Stimulated activated CD8-positive, alpha-beta memory T cell treated with anti-CD3 and anti-CD28 coated beads, Interleukin-7, amount 100 ng/mL, for 4 hours (primary cell): ENCODE measurements around the gene FOXF1.
A peak's percentile ranks its signal among the peaks of the same experiment; 100 is the strongest.

ENCODE experiments used
- DNase-seq, 2 donors: peaks; one replicate each; pipeline ENCODE4 v3.0.0-alpha.2; 2020; ENCODE audit warnings: low read depth in 2 of 2

Gene FOXF1

DNA sequence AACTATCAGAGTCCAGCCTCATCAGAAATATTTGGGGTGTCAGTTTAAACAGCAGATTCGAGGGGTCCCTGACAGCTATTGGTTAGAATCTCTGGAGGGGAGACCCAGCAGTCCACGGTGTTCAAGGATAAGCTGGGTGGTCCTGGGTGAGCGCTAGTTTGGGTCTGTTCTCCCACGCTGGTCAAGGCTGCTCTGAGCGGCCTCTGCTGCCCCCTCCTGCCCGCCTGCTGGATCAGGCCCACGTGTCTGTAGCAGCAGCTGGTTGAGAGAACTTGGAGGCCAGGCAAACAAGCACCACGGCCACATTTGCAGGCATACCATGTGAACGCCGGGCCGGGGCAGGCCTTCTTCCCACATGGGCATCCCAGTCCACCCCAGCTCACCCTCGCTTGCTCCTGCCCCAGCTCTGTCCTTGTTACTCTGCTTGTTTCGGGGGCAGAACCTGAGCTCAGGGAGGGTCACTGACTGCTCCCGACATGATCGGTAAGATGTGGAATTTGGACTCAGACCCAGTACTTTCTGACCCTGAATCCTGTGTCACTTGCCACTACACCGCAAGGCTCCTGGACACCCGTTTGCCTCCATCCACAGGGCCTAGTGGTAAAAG, 7.4 kb downstream of the FOXF1 start:
- DNase-seq, result no peak

DNA sequence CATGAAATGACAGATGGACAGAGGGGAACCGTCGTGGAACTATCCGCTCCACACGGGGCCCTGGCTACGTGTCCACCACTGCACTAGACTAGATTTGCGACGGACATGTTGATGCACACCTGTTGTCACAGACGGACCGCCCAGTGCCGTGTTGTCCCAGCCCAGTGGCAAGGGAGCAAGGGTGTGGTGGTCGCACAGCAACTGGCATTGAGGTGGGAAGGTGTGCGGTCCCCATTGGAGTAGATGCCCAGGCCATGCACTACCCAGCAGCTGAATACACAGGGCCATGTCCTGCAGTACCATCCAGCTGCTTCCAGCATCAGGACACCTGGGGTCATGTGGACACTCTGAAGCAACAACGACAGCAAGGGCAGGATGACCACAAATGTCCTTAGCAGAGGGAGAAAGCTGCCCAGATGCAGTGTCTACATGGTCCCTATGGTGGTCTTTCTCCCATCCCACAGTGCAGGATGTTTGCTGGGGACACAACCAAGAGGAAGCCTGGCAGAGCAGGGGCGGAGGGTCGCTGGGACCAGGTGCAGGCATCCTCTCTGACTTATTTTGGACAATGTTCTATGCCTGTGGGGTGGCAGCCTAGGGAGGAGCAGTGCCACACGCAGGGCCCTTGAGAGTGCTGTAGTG, 8.8 kb downstream of the FOXF1 start:
- no peak for DNase-seq

DNA sequence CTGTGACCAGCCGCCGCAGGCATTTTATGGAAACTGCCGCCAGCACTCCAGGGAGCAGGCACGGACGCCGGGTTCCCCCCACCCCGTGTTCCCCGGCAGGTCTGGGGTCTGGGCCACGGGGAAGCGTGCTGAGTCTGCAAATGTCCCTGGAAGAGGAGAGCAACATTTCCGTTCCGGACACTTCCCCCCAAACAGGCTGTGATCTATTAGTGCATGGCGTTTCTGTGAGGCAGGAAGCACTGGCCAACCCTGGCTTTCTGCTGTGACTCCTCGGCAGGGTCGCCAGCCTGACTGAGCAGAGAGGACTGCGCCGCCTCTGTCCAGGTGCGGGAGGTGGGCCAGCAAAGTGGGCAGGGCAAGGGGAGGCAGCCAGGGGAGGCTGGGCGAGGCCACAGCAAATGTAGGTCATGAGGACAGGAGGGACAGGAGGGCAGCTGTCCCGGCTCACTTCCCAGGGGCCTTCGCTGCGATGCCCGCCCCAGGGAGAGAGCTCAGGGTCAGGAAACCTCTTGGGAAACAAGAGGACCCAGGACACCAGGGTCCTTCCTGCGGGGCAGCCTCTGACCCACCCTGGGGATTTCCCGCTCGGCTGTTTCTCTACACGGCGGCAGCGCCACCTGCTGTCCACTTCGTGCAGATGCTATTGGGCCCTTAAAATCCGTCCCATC, 9.5 kb downstream of the FOXF1 start:
- DNase-seq, result peak; percentile 20 to 23

DNA sequence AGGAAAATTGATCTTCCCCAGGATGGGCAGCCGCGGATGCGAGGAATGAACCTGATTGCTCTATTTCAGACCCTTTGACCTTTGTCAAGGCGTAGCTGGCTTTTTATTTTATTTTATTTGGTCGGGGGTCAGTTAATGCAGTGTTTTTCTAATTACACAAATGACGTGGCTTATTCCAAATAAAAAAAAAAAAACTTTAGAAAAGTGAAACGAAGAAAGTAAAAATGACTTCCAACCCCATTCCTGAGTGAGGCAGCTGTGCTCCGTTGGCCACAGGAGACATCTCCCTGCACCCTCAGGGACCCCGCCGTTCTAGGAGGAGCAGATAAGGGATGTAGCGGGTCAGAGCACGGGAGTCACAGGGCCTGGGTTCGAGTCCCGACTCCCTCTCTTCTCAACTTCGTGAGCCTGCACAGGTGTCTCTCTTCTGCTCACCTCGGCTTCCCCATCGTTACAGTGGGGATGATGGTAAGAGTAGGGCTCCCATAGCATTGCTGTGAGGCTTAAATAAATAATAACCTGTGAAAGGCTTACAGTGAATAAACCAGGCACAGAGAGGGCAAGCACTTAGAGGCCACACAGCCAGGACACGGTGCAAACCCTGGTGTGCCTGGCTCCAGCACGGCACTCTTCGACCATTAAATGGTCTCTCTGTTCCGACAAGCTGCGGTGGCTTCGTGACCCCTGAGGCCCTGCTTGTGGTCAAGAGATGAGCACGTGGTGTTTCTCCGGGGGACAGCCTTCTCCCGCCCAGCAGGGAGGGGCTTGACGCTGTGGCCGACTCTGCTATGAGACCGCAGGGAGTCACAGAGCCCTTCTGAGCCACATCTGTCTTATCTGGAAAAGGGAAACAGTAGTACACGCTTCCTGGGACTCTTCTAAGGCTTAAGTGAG, 10.2 kb downstream of the FOXF1 start:
- no peak for DNase-seq

DNA sequence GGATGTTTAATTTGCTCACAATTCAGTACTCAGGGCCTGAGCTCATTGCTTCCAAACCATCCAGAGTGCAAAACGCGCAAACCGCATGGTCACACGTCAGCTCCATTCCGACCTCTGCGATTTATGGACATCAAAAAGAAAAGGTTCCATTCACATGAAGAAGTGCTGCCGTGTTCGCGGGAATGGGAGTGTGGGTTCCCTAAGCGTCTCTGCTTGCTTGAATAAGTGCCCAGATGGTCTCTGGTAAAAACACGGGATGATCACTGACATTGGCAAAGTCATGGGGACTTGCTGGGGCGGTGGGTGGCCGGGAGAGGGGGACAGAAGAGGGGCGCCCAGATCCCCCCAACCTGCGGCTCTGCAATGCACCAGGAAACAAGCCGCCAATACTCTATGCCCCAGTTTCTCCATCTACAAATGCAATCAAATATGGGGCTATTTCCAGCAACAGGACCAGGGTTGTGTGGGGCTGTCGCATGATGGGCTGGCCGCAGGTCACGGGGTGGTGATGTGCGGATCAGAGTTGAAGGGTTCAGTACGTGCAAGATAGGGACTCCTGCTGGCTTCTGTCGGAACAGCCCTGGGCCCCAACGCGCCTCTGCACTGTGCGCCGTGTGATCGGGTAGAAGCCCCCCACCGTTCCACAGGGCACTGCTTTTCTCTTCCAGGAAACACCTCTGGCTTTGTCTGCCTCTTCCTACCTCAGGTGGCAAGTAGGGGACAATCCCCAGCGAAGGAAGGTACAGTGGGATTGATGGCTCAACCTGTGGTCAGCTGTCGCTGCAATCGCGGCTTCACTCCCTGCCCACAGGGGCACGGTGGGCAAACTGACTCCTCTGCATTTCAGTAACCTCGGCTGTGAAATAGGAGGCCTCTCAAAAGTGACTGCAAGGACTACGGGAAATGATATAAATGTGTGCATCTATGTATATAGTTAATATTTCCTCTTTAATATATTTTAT, 11.2 kb downstream of the FOXF1 start:
- DNase-seq, result no peak

DNA sequence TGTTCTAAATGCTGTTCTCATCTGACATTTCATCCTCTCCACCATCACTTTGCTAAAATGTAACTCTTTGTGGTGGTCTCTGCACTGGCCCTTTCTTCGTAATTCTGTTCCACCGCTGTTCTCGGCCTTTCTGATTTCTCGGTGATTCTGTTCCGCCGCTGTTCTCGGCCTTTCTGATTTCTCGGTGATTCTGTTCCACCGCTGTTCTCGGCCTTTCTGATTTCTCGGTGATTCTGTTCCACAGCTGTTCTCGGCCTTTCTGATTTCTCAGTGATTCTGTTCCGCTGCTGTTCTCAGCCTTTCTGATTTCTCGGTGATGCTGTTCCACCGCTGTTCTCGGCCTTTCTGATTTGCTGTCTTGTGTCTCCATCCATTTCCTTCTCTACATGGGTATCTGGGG, 12.3 kb downstream of the FOXF1 start:
- no peak for DNase-seq

DNA sequence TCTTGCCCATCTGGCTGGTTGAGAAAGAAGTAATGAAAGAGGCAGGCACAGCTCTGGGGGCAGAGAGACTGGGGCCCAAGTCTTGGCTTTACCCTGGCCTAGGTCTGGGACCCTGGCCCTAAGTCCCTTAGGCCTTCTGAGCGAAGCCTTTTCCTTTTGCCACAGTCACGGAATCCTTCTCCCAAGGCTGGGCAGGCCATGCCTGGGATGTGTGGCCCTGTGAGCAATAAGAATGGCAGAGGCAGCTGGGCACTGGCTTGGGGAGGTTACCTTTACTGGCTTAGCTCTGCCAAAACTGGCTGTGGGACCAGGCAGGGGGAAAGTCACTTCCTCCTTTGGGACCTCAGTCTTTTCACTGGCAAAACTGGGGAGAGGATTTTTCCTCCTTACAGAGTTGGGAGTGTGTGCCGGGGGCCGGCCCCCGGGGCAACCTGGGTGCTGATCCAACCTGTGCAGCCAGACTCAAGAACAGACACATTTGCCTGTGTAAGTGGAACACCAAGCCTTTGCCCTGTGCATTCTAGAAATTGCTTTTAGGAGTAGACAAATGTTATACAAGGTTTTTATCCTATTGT, 12.9 kb downstream of the FOXF1 start:
- no peak for DNase-seq

DNA sequence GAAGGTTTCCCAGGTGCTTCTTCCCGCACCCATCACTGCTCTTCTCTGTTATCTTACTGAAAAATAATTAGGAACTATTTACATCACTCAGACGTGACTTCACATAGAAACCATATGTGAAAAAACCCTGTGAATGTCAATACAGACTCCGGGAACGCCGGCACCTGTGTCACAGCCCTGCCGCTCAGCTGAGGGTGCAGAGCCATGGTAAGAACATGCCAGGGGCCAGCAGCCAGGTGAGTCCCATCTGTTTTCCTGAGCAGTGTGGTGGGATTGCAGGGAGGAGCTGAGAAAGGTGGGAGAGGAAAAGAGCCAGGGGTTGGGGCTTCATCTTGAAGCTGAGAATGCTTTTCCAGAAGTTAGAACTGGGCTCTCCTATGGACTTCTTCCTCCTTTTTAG, 13.7 kb downstream of the FOXF1 start:
- no peak for DNase-seq

DNA sequence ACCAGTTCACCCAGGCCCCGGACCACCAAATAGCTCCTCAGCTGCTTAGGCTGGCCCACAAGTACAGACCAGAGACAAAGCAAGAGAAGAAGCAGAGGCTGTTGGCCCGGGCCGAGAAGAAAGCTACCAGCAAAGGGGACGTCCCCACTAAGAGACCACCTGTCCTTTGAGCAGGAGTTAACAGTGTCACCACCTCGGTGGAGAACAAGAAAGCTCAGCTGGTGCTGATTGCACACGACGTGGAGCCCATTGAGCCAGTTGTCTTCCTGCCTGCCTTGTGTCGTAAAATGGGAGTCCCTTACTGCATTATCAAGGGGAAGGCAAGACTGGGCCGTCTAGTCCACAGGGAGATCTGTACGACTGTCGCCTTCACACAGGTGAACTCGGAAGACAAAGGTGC, 15.4 kb downstream of the FOXF1 start:
- no peak for DNase-seq

DNA sequence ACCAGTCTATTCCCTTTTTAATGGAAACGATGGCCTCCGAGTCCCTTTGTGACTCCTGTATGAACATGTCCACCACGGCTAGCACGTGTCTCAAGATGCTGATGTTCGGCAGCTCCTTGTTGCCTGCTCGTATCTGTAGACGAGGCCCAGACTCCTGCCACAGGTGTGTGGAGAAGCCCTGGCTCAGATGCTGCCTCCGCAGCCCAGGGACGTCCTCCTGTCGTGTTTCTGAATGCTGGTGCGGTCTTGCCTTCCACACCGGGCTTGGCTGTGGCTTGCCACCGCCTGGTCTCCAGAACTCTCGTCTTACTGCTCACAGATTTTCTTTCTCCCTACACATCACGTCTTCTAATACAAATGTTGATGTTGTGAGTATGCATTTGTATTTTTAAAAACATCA, 17.0 kb downstream of the FOXF1 start:
- DNase-seq, result no peak

DNA sequence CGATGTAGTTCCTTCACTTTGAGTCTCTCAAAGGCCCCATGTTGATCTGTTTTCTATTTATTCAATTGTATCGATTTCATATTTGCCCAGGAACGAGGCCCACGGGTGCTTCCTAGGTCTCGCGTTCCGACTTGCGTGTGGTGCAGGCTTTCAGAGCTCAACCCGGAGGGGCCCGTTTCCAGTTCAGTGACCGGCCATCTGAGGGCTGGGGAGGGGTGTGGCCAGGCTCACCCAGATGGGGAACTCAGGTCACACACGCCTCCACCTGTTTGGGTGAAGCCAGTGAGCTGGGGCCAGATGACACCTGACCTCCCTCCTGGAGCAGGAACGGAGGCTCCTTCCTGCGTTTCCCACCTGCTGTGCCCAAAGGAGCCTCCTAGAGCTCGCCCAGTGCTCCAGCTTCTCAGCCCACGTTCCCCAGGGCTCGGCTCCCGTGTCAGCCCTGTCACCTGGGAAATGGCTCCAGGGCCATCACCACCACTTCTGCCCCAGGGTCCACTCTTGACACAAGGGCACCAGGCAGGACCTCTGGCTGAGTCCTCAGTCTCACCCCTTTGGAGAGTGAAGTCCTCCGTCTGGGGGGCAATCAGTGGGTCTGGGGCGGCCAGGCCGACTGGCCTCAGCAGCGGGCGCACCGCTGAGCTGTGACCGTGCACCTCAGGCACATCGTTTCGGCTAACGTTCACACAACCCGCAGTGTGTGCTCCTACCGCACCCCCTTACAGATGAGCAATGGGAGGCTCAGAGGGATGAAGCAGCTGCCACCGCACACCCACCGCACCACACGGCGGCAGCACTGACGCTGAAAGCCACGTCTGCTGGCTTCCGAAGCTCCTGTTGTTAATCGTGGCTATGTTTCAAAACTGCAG, 18.0 kb downstream of the FOXF1 start:
- no peak for DNase-seq

DNA sequence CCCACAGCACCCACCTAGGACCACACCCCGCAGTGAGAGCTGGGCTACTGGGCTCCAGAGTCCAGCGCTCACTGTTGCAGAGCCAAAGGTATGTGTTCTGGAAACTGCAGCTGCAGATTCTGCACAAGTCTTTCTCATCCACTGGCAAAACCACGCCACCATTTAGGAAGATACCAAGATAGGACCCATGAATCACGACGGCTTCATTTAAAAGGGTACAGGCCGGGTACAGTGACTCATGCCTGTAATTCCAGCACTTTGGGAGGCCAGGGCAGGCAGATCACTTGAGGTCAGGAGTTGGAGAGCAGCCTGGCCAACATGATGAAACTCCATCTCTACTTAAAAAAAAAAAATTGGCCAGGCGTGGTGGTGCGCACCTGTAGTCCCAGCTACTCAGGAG, 18.8 kb downstream of the FOXF1 start:
- DNase-seq, result no peak

DNA sequence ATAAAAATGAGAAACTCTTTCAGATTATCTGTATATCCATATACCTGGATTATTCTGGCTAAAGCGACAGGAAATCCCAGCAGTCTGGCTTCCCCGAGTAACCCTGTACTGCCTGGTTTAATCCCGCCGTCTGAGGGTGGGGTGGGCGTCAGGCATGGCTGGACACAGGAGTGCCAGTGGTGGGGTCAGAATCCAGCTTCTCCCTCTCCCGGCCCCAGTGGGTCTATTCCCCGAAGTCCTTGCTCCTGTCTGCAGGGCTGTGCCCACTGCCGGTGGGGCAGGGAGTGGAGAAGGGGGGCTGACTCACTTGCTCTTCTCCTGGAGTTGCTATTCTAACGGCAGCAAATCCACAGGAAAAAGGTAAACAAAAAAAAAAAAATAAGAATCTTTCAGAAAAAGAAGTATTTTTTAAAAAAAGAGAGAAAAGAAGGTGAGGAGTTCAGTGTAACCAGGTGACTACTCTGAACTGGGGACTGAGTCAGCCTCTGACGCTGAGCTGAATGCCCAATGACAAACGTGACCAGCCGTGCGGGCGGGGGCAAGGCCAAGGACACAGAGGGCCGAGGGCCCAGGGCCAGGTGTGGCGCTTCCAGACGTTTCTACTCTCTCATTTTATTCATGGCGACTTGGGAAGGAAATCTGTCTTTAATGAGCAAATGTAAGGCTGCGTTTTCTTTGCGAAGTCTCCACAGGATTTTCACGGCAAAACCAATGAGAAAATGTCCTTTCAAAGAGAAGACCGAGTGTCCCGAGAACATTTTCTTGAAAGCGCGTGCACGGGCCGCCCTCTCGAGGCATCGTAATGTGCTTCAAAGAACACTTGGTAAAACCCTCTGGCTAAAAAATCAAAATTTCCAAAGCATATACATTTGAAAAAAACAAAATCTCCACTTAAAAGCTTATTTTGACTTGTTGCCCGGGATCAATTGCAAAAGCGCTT, 20.2 kb downstream of the FOXF1 start:
- DNase-seq, result no peak

DNA sequence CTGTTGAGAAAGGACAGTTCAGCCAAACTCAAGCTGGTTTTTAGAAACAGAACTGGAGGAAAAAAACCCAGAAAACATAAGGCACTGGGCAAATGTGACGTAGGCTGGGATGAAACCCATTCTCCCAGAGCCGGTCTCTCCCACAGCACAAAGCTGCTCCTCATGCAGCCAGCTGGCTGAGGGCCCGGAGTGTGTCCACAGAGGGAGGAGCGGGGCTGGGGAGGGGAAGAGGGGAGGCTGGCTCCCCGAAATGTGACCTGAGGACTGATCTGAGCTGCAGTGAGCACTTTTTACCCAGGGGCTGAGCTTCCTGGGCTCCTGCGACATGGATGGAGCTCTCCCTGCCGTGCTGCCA, 20.8 kb downstream of the FOXF1 start:
- DNase-seq, result no peak

DNA sequence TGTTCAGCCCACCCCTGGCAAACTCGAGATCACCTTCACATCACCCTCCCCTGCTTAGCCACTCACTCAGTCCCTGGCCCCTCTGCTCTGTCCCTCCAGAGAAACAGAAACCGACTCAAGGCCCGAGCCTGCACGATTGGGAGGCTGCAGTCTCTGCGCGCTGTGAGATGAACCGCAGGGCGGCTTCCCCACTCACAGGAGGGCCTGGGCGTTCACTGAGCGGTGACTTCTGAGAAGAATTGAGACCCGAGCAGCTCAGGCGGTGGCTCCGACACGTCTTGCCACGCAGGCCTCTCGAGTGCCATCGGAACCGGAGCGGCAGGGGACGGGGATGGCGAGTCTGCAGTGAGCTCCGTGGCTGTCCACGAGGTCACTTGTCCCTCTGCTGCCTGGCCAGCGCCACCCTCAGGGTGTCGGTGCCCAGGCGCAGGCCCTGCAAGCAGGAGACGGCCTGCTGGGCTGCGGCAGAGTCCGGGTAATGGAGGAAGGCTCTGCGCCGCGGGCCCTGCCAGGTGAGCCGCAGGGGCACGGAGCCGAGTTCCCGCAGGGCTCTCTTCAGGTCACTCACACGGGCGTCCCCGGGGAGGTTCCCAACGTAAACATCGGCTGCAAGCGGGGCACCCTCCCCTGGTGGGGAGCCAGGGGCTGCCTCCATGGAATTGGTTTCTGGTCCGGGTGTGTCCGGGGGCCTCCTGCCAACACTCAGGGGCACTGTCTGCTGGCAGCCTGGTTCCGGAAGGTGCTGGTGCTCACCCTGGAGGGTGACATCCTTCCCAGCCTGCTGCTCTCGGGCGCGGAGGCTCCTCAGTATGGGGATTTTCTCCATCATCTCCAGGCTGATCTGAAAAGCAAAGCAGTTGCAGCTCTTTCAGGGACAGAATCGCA, 21.6 kb downstream of the FOXF1 start:
- DNase-seq, result no peak

DNA sequence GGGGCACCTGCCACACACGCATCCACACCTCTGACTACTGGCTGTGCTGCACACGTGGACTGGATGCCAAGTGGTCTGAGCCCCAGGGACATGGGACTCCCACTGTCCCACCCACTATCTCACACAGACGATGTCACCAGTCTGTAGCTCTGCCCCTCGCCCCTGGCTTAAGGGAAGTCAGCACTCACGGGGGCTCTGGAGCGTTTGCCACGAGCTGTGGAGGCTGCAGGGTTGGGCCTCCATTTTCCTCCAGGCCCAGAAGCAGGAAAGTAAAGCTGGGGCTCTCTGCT, 22.1 kb downstream of the FOXF1 start:
- no peak for DNase-seq

DNA sequence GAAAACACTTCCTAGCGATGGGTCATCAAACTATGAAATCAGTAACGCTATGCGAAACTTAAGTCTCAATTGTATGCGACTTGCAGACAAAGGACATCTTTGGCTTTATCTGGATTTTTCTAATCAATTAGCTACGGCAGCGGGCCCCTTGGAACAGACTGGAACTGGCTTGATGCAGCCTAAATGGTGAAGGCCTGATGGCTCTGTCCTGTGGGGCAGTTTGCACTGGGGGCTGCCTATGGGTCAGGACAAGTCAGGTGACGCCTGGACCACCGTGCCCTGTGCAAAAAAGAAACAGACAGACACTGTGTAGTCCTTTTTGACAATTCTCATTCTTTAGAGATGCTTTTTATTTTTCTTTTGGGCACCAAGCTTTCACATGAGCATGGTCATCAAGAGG, 22.7 kb downstream of the FOXF1 start:
- no peak for DNase-seq

DNA sequence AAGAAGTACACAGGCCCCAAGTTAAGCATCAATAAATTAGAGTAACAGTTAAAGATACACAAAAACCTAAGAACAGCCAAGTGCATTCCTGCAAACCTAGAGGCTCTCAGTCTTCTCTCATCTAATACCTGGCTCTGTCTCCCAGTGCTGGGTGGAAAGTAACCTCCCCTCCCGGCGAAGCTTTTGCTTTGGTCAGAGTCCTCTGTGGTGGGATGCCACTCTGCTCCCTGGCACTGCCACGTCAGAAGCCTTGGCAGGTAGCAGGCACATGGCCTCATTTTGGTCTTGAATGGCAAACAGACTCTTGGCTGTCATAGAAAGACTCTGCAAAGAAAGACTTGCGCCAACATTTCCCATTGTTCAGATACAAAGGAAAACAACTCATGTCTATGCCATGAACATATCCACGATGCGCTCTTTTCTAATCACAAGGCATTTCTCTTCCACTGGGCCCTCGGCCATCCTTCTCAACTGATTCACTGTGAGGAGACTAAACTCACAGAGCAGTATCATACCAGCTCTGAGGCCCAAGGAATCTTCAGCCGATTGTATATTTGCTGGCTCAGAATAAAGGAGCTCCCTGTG, 23.5 kb downstream of the FOXF1 start:
- no peak for DNase-seq
